ENCODE data around the gene FBXO44.
A peak's percentile ranks its signal among the peaks of the same experiment; 100 is the strongest.
"Not testable (repeated sequence)": the region's sequence is repeated elsewhere in the genome, so short reads cannot be mapped to it uniquely, and the experiment has no call there.

Gene FBXO44

GRCh38 chr1:11654137-11654938, at the start of gene FBXO44, which contains the start of gene FBXO2:
Gene FBXO44, plus strand, starts transcription at chr1:11654877. Its CDS starts 959 bp downstream, at chr1:11655836.
Gene FBXO2, minus strand, starts transcription at chr1:11654429. Its CDS starts 89 bp downstream, at chr1:11654340.
- TF ChIP-seq CTCF (IDR thresholded peaks at IDR 0.05; ENCODE audit: extremely low read depth, insufficient read depth, missing control alignments) = no peak
- peak; percentile 91 for DNase-seq (ENCODE audit: low spot score)
- in situ Hi-C loops (cut with MboI; ENCODE audit: low pct_unique_long_range_greater_than_20kb, low sequenced_read_pairs, unreplicated experiment) = no loop called here

DNA sequence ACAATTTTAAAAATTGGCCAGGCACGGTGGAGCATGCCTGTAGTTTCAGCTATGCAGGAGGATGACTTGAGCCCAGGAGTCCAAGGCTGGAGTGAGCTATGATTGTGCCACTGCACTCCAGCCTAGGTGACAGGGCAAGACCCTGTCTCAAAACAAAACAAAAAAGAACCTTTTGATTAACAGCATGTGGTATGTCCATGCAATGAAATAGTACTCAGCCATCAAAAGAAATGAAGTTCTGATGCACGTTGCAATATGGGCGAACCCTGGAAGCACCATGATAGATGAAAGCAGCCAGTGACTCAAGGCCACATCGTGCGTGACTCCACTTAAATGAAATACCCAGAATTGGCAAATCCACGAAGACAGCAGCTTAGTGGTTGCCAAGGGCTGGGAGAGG, 47.9 kb upstream of the FBXO44 start:
- no peak for DNase-seq (ENCODE audit: low spot score)
- in situ Hi-C loops (cut with MboI; ENCODE audit: low pct_unique_long_range_greater_than_20kb, low sequenced_read_pairs, unreplicated experiment) = no loop called here
- no peak for TF ChIP-seq CTCF (IDR thresholded peaks at IDR 0.05; ENCODE audit: extremely low read depth, insufficient read depth, missing control alignments)

GRCh38 chr1:11608596-11609130, 46.0 kb upstream of the FBXO44 start:
- in situ Hi-C loops (cut with MboI; ENCODE audit: low pct_unique_long_range_greater_than_20kb, low sequenced_read_pairs, unreplicated experiment); DNase-seq (ENCODE audit: low spot score): not testable (repeated sequence)

DNA sequence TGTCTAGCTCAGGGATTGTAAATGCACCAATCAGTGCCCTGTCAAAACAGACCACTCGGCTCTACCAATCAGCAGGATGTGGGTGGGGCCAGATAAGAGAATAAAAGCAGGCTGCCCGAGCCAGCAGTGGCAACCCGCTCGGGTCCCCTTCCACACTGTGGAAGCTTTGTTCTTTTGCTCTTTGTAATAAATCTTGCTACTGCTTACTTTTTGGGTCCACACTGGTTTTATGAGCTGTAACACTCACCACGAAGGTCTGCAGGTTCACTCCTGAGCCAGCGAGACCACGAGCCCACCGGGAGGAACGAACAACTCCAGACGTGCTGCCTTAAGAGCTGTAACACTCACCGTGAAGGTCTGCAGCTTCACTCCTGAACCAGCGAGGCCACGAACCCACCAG, 45.3 kb upstream of the FBXO44 start:
- in situ Hi-C loops (cut with MboI; ENCODE audit: low pct_unique_long_range_greater_than_20kb, low sequenced_read_pairs, unreplicated experiment); DNase-seq (ENCODE audit: low spot score): not testable (repeated sequence)

- DNase-seq (ENCODE audit: low spot score) = no peak
- in situ Hi-C loops (cut with MboI; ENCODE audit: low pct_unique_long_range_greater_than_20kb, low sequenced_read_pairs, unreplicated experiment) = no loop called here
- no peak for TF ChIP-seq CTCF (IDR thresholded peaks at IDR 0.05; ENCODE audit: extremely low read depth, insufficient read depth, missing control alignments)
Observed at GRCh38 chr1:11610629-11611180, 44.0 kb upstream of the FBXO44 start.

- no peak for TF ChIP-seq CTCF (IDR thresholded peaks at IDR 0.05; ENCODE audit: extremely low read depth, insufficient read depth, missing control alignments)
- no peak for DNase-seq (ENCODE audit: low spot score)
- in situ Hi-C loops (cut with MboI; ENCODE audit: low pct_unique_long_range_greater_than_20kb, low sequenced_read_pairs, unreplicated experiment) = no loop called here
Observed at GRCh38 chr1:11611638-11612327, 42.9 kb upstream of the FBXO44 start.

DNA sequence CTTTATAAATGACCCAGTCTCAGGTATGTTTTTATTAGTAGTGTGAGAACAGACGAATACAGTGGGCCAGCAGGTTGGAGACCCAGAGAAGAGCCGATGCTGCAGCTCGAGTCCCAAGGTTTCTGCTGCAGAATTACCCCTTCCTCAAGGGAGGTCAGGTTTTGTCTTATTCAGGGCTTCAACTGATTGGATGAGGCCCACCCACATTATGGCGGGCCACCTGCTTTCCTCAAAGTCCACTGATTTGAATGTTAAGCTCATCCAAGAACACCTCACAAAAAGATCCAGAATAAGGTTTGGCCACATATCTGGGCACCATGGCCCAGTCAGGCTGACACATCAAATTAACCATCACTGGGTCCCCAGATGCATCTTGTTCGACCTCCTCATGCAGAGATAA, 41.3 kb upstream of the FBXO44 start:
- TF ChIP-seq CTCF (IDR thresholded peaks at IDR 0.05; ENCODE audit: extremely low read depth, insufficient read depth, missing control alignments) = no peak
- in situ Hi-C loops (cut with MboI; ENCODE audit: low pct_unique_long_range_greater_than_20kb, low sequenced_read_pairs, unreplicated experiment) = no loop called here
- DNase-seq (ENCODE audit: low spot score) = no peak

Data from GM13977 (cell line).